Gastrocnemius medialis (tissue), 4 donors: ENCODE results near the gene SELENOF. TPM values are rescaled to one million over a fixed set of nuclear protein-coding genes. Genes with fewer than 3 reads are reported as not detected.
"Not testable (repeated sequence)": the region's sequence is repeated elsewhere in the genome, so short reads cannot be mapped to it uniquely, and the experiment has no call there.

Source experiments
- ATAC-seq, 2 donors: fragments of 150-250 bp; one replicate each; pipeline ENCODE4 v1.9.1; 2016
- DNase-seq, 2 donors: peaks; one replicate each; pipeline ENCODE4 v3.0.0-alpha.2; 2019
- H3K27ac ChIP-seq, 4 donors: fragments of 200-600 bp; sonication (generic); 1 replicate in 1 of 4; 2 replicates in 3 of 4; pipeline ENCODE4 v1.5.1; 2016 to 2018; ENCODE audit warnings: mild to moderate bottlenecking in 2 of 4, moderate library complexity in 1 of 4
- H3K27me3 ChIP-seq, 3 donors: fragments of 200-600 bp; sonication (generic) in 2 of 3; 1 replicate in 1 of 3; 2 replicates in 2 of 3; pipeline versions ENCODE4 v1.5.1 to v1.6.0; 2016 to 2019; ENCODE audit warnings: mild to moderate bottlenecking in 1 of 3, moderate library complexity in 1 of 3
- H3K36me3 ChIP-seq, 2 donors: fragments of 200-600 bp; sonication (generic) in 1 of 2; one replicate each; pipeline ENCODE4 v1.5.1; 2017 to 2018
- H3K4me1 ChIP-seq, 2 donors: fragments of 200-600 bp; sonication (generic) in 1 of 2; one replicate each; pipeline ENCODE4 v1.5.1; 2016 to 2017; ENCODE audit warnings: mild to moderate bottlenecking in 2 of 2
- H3K4me3 ChIP-seq, 4 donors: fragments of 200-600 bp; sonication (generic) in 3 of 4; 1 replicate in 1 of 4; 2 replicates in 3 of 4; pipeline ENCODE4 v1.5.1; 2016 to 2019; ENCODE audit warnings: mild to moderate bottlenecking in 2 of 4
- H3K9me3 ChIP-seq, 3 donors: fragments of 200-600 bp; sonication (generic) in 2 of 3; 1 replicate in 1 of 3; 2 replicates in 2 of 3; pipeline ENCODE4 v1.5.1; 2016 to 2019
- CTCF ChIP-seq, 5 experiments: fragments of 450-650 bp in 3 of 5; fragments of 200-600 bp in 2 of 5; sonication (generic) in 2 of 5; IDR thresholded peaks in 4 of 5; conservative IDR thresholded peaks in 1 of 5; 1 replicate in 4 of 5; 2 replicates in 1 of 5; pipeline ENCODE4 v1.5.1; 2016 to 2019; ENCODE audit warnings: antibody characterized with exemption in 5 of 5, mild to moderate bottlenecking in 3 of 5, moderate library complexity in 3 of 5
- POLR2A ChIP-seq, 2 donors: fragments of 450-650 bp; IDR thresholded peaks; one replicate each; pipeline ENCODE4 v1.6.1; 2017; ENCODE audit warnings: antibody characterized with exemption in 2 of 2, mild to moderate bottlenecking in 2 of 2, moderate library complexity in 2 of 2
- in situ Hi-C, 4 donors: fragments of 200-750 bp; cut with MboI; loops; one replicate each; pipeline versions ENCODE4 v1.15.0 to v1.8.0; 2017; ENCODE audit warnings: low sequenced_read_pairs in 4 of 4
- intact Hi-C: fragments of 100-400 bp; cut with DNase I; formaldehyde crosslinking; loops from one replicate; pipeline ENCODE4 v1.15.1; 2023; ENCODE audit warnings: low total_unique reads
- total RNA-seq, 4 donors: library from RNA; depleted of rRNA; stranded (reverse); fragments of >200 nt; gene quantifications; one replicate each; pipeline versions ENCODE4 v1.1.0 to v1.2.3, GENCODE V29; 2016

The SELENOF gene
- total RNA-seq, 4 donors from 2014 or later, result 41.3 to 66.8 (median 47.2) TPM

DNA sequence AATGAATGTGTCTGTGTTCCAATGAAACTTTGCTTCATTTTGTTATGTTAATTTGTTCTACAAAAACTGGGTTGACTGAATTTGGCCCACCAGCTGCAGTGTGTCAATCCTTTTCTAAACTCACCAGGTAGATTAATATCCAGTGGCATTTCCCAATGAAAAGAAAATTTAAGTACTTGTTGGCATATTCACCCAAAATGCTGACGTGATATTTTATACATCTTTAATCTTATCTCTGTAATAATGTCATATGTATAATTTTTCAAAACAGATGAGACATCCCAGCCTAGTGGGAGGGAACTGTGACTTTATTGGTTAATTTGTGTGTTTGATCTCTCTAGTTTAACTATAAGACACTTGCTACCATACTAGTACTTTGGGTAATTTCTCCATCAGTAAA is 8.1 kb downstream of the SELENOF start:
- in situ Hi-C loops, result loop anchor here in 3 of 4 donors (25.0 kb wide), 3 partner anchors 194 to 1781 kb away; partner anchors contain the start of genes LMO4 (in 1 of the 3), PKN2 (in 1 of the 3) and SH3GLB1 (in 1 of the 3)

GRCh38 chr1:86899401-86899800 is 14.5 kb downstream of the SELENOF start:
- peaks cover 0 to 20% of the 10 kb centered on the region in 2 donors for H3K36me3 ChIP-seq
- ATAC-seq, H3K9me3 ChIP-seq, H3K4me3 ChIP-seq, in situ Hi-C loops, intact Hi-C loops, DNase-seq, H3K27me3 ChIP-seq, H3K27ac ChIP-seq: not testable (repeated sequence)
- H3K4me1 ChIP-seq, result peaks cover 0 to 14% of the 10 kb centered on the region in 2 donors

More for the DNA sequence above, 8.1 kb downstream of the SELENOF start:
- H3K9me3 ChIP-seq, result no peaks in the 10 kb centered on the region
- intact Hi-C loops, result no loop called here
- TF ChIP-seq POLR2A (IDR thresholded peaks at IDR 0.05) (no peak), CTCF (IDR thresholded peaks at IDR 0.05 in 4 of 5, conservative IDR thresholded peaks at IDR 0.05 in 1 of 5) (no peak)
- H3K27ac ChIP-seq, result no peak overlapping the region
- DNase-seq (no peak), ATAC-seq (no peak)
- peaks cover 0 to 20% of the 10 kb centered on the region in 2 donors for H3K36me3 ChIP-seq
- H3K4me1 ChIP-seq, result peaks cover 7 to 28% of the 10 kb centered on the region in 2 donors
- H3K27me3 ChIP-seq, result no peaks in the 10 kb centered on the region
- H3K4me3 ChIP-seq, result no peak overlapping the region

DNA sequence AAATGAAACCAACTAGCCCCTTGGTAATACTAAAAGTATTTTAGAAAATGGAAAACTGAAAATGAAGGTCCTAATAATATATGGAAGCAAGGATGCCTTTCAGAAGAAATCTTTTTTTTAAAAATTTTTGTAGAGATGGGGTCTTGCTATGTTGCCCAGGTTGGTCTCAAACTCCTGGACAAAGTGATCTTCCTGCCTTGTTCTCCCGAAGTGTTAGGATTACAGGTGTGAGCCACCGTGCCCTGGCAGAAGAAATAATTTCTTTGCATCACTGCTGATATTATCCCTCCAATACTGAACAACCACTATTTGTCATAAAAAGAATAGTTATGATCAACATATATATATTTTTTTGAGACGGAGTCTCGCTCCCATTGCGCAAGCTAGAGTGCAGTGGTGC is 25.6 kb downstream of the SELENOF start:
- TF ChIP-seq POLR2A (IDR thresholded peaks at IDR 0.05), result no peak
- TF ChIP-seq CTCF (IDR thresholded peaks at IDR 0.05 in 4 of 5, conservative IDR thresholded peaks at IDR 0.05 in 1 of 5), result no peak
- Histone ChIP-seq H3K9me3 (no peaks in the 10 kb centered on the region), H3K27me3 (no peaks in the 10 kb centered on the region), H3K36me3 (no peaks in the 10 kb centered on the region), H3K4me3 (no peak overlapping the region), H3K4me1 (no peaks in the 10 kb centered on the region), H3K27ac (no peak overlapping the region)
- no peak for DNase-seq
- ATAC-seq, result no peak
- in situ Hi-C loops (no loop called here), intact Hi-C loops (no loop called here)

- Histone ChIP-seq H3K27ac (no peak overlapping the region), H3K36me3 (no peaks in the 10 kb centered on the region), H3K9me3 (no peaks in the 10 kb centered on the region), H3K4me3 (no peak overlapping the region), H3K4me1 (no peaks in the 10 kb centered on the region), H3K27me3 (no peaks in the 10 kb centered on the region)
- no peak for DNase-seq
- intact Hi-C loops (no loop called here), in situ Hi-C loops (no loop called here)
- no peak for ATAC-seq
- TF ChIP-seq POLR2A (IDR thresholded peaks at IDR 0.05), result no peak
- TF ChIP-seq CTCF (IDR thresholded peaks at IDR 0.05 in 4 of 5, conservative IDR thresholded peaks at IDR 0.05 in 1 of 5), result no peak
These were observed 26.3 kb downstream of the SELENOF start for GRCh38 chr1:86887479-86888162.

GRCh38 chr1:86875722-86876121 is 38.2 kb downstream of the SELENOF start:
- in situ Hi-C loops (no loop called here), intact Hi-C loops (loop anchor here (2.0 kb wide), 1 partner anchor 63 kb away; no protein-coding TSS in a partner anchor)
- H3K36me3 ChIP-seq, result peaks cover 0 to 13% of the 10 kb centered on the region in 2 donors
- no peak overlapping the region for H3K27ac ChIP-seq
- no peaks in the 10 kb centered on the region for H3K27me3 ChIP-seq
- no peaks in the 10 kb centered on the region for H3K4me1 ChIP-seq
- H3K4me3 ChIP-seq, result no peak overlapping the region
- TF ChIP-seq CTCF (IDR thresholded peaks at IDR 0.05 in 4 of 5, conservative IDR thresholded peaks at IDR 0.05 in 1 of 5), result no peak
- no peak for TF ChIP-seq POLR2A (IDR thresholded peaks at IDR 0.05)
- ATAC-seq (no peak), DNase-seq (no peak)
- no peaks in the 10 kb centered on the region for H3K9me3 ChIP-seq
